Bronchial epithelial cell (primary cell): ENCODE results near the gene SLC22A5. TPM values are rescaled to one million over a fixed set of nuclear protein-coding genes. Genes with fewer than 3 reads are reported as not detected.

ENCODE experiments used
- DNase-seq: peaks from one replicate; pipeline ENCODE4 v3.0.0-alpha.2; 2010; ENCODE audit warnings: low read depth
- FAIRE-seq: peaks from 2 replicates; lab custom pipeline; 2011; peaks lifted over from hg19 to GRCh38; lab: Jason Lieb, UNC
- H3K27me3 ChIP-seq: 2 replicates; pipeline ENCODE4 v1.5.1; 2011; ENCODE audit warnings: low read length; ENCODE audit not compliant: control insufficient read depth, insufficient read depth
- H3K36me3 ChIP-seq: 2 replicates; pipeline ENCODE4 v1.5.1; 2011; ENCODE audit warnings: low read length; ENCODE audit not compliant: control insufficient read depth, insufficient read depth
- H3K4me3 ChIP-seq: 2 replicates; pipeline ENCODE4 v1.5.1; 2011; ENCODE audit warnings: mild to moderate bottlenecking, low read depth, low read length, control low read depth
- total RNA-seq: library from RNA; depleted of rRNA; stranded (reverse); fragments of >200 nt; gene quantifications from 2 replicates; pipeline ENCODE4 v1.2.1, GENCODE V29; 2014
- TF ChIP-seq, protein P1 (sequence below): IDR thresholded peaks from 2 replicates; pipeline ENCODE4 v1.5.1; 2011; ENCODE audit warnings: mild to moderate bottlenecking, moderate library complexity, low read length, control low read depth, inconsistent platforms; ENCODE audit not compliant: insufficient read depth, severe bottlenecking

SLC22A5 gene
- total RNA-seq: 7.1 and 9.6 TPM in 2 replicates

DNA sequence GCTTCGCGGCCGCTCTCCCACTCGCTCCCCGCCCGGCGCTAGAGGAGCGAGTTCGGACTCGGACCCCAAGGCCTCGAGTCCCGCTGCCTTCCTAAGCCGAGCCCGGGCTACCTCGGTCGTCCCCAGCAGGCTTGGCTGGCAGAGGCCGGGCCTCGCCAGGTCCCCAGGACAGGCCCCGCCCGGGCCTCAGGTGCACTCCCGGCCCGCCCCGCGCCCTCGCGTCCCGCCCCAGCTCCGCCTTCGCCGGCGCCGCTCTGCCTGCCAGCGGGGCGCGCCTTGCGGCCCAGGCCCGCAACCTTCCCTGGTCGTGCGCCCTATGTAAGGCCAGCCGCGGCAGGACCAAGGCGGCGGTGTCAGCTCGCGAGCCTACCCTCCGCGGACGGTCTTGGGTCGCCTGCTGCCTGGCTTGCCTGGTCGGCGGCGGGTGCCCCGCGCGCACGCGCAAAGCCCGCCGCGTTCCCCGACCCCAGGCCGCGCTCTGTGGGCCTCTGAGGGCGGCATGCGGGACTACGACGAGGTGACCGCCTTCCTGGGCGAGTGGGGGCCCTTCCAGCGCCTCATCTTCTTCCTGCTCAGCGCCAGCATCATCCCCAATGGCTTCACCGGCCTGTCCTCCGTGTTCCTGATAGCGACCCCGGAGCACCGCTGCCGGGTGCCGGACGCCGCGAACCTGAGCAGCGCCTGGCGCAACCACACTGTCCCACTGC lies at the start of gene SLC22A5:
TSS of gene SLC22A5 (plus strand) at position 237 of the 707 bp plus-strand sequence. CDS start at position 500, 263 bp downstream.
- TF ChIP-seq, protein P1, sequence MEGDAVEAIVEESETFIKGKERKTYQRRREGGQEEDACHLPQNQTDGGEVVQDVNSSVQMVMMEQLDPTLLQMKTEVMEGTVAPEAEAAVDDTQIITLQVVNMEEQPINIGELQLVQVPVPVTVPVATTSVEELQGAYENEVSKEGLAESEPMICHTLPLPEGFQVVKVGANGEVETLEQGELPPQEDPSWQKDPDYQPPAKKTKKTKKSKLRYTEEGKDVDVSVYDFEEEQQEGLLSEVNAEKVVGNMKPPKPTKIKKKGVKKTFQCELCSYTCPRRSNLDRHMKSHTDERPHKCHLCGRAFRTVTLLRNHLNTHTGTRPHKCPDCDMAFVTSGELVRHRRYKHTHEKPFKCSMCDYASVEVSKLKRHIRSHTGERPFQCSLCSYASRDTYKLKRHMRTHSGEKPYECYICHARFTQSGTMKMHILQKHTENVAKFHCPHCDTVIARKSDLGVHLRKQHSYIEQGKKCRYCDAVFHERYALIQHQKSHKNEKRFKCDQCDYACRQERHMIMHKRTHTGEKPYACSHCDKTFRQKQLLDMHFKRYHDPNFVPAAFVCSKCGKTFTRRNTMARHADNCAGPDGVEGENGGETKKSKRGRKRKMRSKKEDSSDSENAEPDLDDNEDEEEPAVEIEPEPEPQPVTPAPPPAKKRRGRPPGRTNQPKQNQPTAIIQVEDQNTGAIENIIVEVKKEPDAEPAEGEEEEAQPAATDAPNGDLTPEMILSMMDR: no peak
- FAIRE-seq (no peak), DNase-seq (peak; percentile 47)
- Histone ChIP-seq H3K4me3 (peak within 1 kb of the TSS; percentile 89), H3K27me3 (no peaks in the 10 kb centered on the region), H3K36me3 (peaks cover 3% of the 10 kb centered on the region)

DNA sequence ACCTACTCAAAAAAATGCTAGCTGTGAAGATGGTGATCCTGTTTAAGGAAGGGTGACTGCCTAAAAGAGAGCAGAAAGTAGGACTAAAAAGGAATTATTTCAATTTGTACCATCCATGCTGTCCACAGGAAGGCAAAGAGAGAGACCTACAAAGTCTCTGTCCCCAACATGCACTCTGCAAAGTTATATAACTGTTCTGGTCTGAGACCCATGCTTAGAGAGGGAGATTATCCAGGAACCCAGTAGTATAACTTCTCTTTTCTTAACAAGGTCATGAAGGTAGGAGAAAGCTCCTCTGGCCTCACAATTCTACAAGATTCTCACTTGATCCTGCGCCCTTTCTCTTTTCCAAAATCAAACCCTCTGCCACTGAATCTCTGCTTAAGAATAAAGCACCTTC lies 49.5 kb upstream of the SLC22A5 start:
- TF ChIP-seq, protein P1: no peak
- H3K36me3 ChIP-seq: peaks cover 8% of the 10 kb centered on the region
- no peak overlapping the region for H3K4me3 ChIP-seq
- DNase-seq: no peak
- H3K27me3 ChIP-seq: no peaks in the 10 kb centered on the region
- FAIRE-seq: no peak

DNA sequence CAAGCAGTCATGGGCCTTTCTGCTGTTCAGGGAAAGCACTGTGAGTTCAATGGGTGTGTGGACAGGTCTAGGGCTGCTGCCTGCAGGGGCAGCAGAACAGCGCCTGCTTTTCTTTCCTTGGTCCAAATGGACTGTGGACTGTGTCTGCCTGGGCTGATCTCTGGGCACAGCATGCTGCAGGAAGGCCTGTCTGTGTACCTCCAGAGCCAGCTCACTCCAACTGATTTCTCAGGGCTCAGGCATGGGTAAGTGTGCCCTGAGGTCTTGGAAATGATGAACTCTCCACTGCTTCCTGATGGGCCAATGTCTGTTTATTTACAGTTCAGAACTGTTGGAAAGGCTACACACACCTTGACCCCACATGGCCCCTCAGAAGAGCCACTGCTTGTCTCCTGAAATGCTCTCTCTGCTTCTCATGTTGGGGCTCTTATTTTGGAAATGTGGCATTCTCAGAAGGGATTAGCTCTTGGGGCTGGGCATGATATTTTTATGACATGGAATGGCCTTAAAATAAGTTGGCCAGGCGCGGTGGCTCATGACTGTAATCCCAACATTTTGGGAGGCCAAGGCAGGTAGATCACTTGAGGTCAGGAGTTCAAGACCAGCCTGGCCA lies 48.3 kb upstream of the SLC22A5 start:
- FAIRE-seq: no peak
- DNase-seq: peak; percentile 29
- Histone ChIP-seq H3K4me3 (no peak overlapping the region), H3K36me3 (peaks cover 13% of the 10 kb centered on the region), H3K27me3 (no peaks in the 10 kb centered on the region)
- TF ChIP-seq, protein P1: no peak

DNA sequence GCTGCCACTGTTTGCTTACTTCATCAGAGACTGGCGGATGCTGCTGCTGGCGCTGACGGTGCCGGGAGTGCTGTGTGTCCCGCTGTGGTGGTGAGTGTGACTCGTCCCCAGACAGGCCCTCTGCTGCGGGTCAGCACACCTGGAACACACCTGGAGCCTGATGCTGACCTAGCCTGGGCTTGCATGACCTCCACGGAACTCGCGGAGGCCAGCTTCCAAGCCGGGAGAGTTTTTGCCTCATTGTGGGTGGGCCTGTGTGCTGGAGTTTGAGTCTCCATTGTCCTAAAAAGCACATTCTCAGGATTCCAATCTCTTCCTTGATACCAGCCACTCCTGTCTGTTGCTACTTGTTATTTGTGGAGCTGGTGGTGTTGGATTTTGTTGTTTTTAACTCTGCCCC lies 47.2 kb upstream of the SLC22A5 start:
- DNase-seq: no peak
- TF ChIP-seq, protein P1: no peak
- peaks cover 12% of the 10 kb centered on the region for H3K36me3 ChIP-seq
- no peak for FAIRE-seq
- no peak overlapping the region for H3K4me3 ChIP-seq
- H3K27me3 ChIP-seq: no peaks in the 10 kb centered on the region

DNA sequence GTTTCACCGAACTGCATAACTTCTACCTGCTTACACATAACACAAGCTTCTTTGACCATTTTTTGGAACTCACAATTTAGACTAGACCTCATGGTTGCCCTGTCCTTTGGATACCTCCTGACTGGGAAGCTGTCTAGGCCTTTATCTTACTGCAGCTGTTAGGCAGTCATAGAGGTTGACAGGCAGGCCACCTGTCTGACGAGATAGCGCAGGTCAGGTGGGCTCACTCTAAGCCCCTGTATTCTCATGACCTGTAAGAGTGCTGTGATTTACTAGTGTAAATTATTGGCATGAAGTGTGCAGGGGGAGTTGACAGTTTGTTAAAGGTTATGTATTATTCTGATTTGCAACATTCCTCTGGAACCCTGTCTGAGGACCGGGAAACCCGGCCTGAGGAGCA lies 46.3 kb upstream of the SLC22A5 start:
- H3K27me3 ChIP-seq: no peaks in the 10 kb centered on the region
- FAIRE-seq (no peak), DNase-seq (no peak)
- TF ChIP-seq, protein P1: no peak
- peaks cover 12% of the 10 kb centered on the region for H3K36me3 ChIP-seq
- no peak overlapping the region for H3K4me3 ChIP-seq

DNA sequence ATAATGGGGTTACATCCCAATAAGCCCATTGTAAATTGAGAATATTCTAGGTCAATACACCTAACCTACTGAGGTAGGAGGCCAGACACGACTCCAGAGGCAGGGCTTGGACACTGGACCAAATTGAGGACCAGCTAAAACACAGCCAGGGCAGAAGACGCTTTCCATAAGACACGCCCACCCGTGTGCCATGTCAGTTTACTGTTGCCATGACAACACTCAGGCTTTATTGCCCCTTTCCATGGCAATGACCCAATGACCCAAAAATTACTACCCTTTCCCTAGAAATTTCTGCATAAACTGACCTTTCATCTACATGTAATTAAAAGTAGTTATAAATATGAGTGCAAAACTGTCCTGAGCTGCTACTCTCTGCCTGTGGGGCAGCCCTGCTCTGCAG lies 43.8 kb upstream of the SLC22A5 start:
- Histone ChIP-seq H3K4me3 (no peak overlapping the region), H3K36me3 (peaks cover 16% of the 10 kb centered on the region), H3K27me3 (no peaks in the 10 kb centered on the region)
- TF ChIP-seq, protein P1: no peak
- FAIRE-seq (no peak), DNase-seq (no peak)
